OCI-LY3 (cell line): ENCODE data around the gene SIGLEC12.

Experiments
- H2AFZ ChIP-seq: fragments of 200-600, 300-600 bp; shearing (Covaris generic); 2 replicates; pipeline ENCODE4 v1.6.0; 2014; ENCODE audit warnings: antibody characterized with exemption, low read depth, low read length
- H3K27ac ChIP-seq: fragments of 200-600, 300-600 bp; sonication (generic); 2 replicates; pipeline ENCODE4 v1.5.1; 2014; ENCODE audit warnings: mild to moderate bottlenecking, low read length, moderate library complexity, mixed read lengths
- H3K27me3 ChIP-seq: fragments of 200-600, 300-600 bp; sonication (generic); 2 replicates; pipeline ENCODE4 v1.6.1; 2014; ENCODE audit warnings: low read depth, low read length, mixed read lengths
- H3K36me3 ChIP-seq: fragments of 200-600, 300-600 bp; sonication (generic); replicated peaks from 2 replicates; pipeline ENCODE3; 2014; ENCODE audit warnings: low read depth, low read length, mixed read lengths
- H3K4me1 ChIP-seq: fragments of 300-600, 200-600 bp; sonication (generic); 2 replicates; pipeline ENCODE4 v1.6.1; 2014; ENCODE audit warnings: low read length, mixed read lengths
- H3K4me2 ChIP-seq: fragments of 200-600, 300-600 bp; sonication (generic); 2 replicates; pipeline ENCODE4 v1.6.1; 2014; ENCODE audit warnings: low read length, mixed read lengths
- H3K4me3 ChIP-seq: fragments of 300-600, 200-600 bp; sonication (generic); 2 replicates; pipeline ENCODE4 v1.5.1; 2014; ENCODE audit warnings: antibody characterized with exemption, mild to moderate bottlenecking, low read length, moderate library complexity
- H3K79me2 ChIP-seq: fragments of 300-600, 200-600 bp; shearing (Covaris generic); 2 replicates; pipeline ENCODE4 v1.6.1; 2014; ENCODE audit warnings: mild to moderate bottlenecking, low read length, mixed read lengths
- H3K9ac ChIP-seq: fragments of 300-600, 200-600 bp; shearing (Covaris generic); 2 replicates; pipeline ENCODE4 v1.6.0; 2014; ENCODE audit warnings: mild to moderate bottlenecking, low read length, moderate library complexity
- H3K9me3 ChIP-seq: fragments of 200-600, 300-600 bp; shearing (Covaris generic); 2 replicates; pipeline ENCODE4 v1.6.1; 2014; ENCODE audit warnings: low read length, mixed read lengths; ENCODE audit not compliant: insufficient read depth
- H4K20me1 ChIP-seq: fragments of 200-600, 300-600 bp; sonication (generic); 2 replicates; pipeline ENCODE4 v1.6.1; 2016; ENCODE audit warnings: low read length, mixed read lengths; ENCODE audit not compliant: insufficient read depth
- CTCF ChIP-seq: fragments of 200-600, 300-600 bp; sonication (generic); IDR thresholded peaks from 2 replicates; pipeline ENCODE4 v1.5.1; 2014; ENCODE audit warnings: antibody characterized with exemption, low read length, low read depth
- EZH2phosphoT487 ChIP-seq: fragments of 200-600 bp; shearing (Covaris generic); IDR thresholded peaks from 2 replicates; pipeline ENCODE4 v1.6.1; 2018; ENCODE audit warnings: antibody characterized with exemption, mixed run types, low read depth

The SIGLEC12 gene

GRCh38 chr19:51491586-51491985, 10.0 kb downstream of the SIGLEC12 start:
- Histone ChIP-seq H3K9ac (no peak overlapping the region), H3K4me1 (no peaks in the 10 kb centered on the region), H4K20me1 (no peaks in the 10 kb centered on the region), H3K4me3 (no peak overlapping the region), H3K27ac (no peak overlapping the region), H3K79me2 (no peaks in the 10 kb centered on the region), H3K36me3 (no peaks in the 10 kb centered on the region), H3K27me3 (peaks cover 36% of the 10 kb centered on the region), H3K4me2 (no peak overlapping the region), H2AFZ (no peak overlapping the region), H3K9me3 (no peaks in the 10 kb centered on the region)
- TF ChIP-seq EZH2phosphoT487, result no peak
- TF ChIP-seq CTCF, result no peak

- H3K27me3 ChIP-seq, result peaks cover 35% of the 10 kb centered on the region
- H3K4me2 ChIP-seq, result no peak overlapping the region
- H3K9me3 ChIP-seq, result no peaks in the 10 kb centered on the region
- H3K79me2 ChIP-seq, result no peaks in the 10 kb centered on the region
- TF ChIP-seq EZH2phosphoT487, result no peak
- TF ChIP-seq CTCF, result no peak
- no peaks in the 10 kb centered on the region for H3K36me3 ChIP-seq
- no peaks in the 10 kb centered on the region for H4K20me1 ChIP-seq
- H3K9ac ChIP-seq, result no peak overlapping the region
- H3K27ac ChIP-seq, result no peak overlapping the region
- no peak overlapping the region for H3K4me3 ChIP-seq
- H2AFZ ChIP-seq, result no peak overlapping the region
- no peaks in the 10 kb centered on the region for H3K4me1 ChIP-seq
Observed at GRCh38 chr19:51490676-51491075, 10.9 kb downstream of the SIGLEC12 start.

- no peaks in the 10 kb centered on the region for H3K9me3 ChIP-seq
- H3K4me2 ChIP-seq, result no peak overlapping the region
- H3K4me3 ChIP-seq, result no peak overlapping the region
- no peaks in the 10 kb centered on the region for H3K36me3 ChIP-seq
- no peak for TF ChIP-seq CTCF
- TF ChIP-seq EZH2phosphoT487, result no peak
- H4K20me1 ChIP-seq, result no peaks in the 10 kb centered on the region
- peaks cover 37% of the 10 kb centered on the region for H3K27me3 ChIP-seq
- H3K79me2 ChIP-seq, result no peaks in the 10 kb centered on the region
- H3K27ac ChIP-seq, result no peak overlapping the region
- H3K4me1 ChIP-seq, result no peaks in the 10 kb centered on the region
- no peak overlapping the region for H2AFZ ChIP-seq
- H3K9ac ChIP-seq, result no peak overlapping the region
Observed at GRCh38 chr19:51489113-51489512, 12.5 kb downstream of the SIGLEC12 start.

- Histone ChIP-seq H3K79me2 (no peaks in the 10 kb centered on the region), H3K27ac (no peak overlapping the region), H4K20me1 (no peaks in the 10 kb centered on the region), H2AFZ (no peak overlapping the region), H3K9me3 (no peaks in the 10 kb centered on the region), H3K9ac (no peak overlapping the region), H3K4me3 (no peak overlapping the region), H3K4me2 (no peak overlapping the region), H3K4me1 (no peaks in the 10 kb centered on the region), H3K36me3 (no peaks in the 10 kb centered on the region), H3K27me3 (peaks cover 36% of the 10 kb centered on the region)
- TF ChIP-seq CTCF (no peak), EZH2phosphoT487 (no peak)
Observed at GRCh38 chr19:51488491-51488890, 13.1 kb downstream of the SIGLEC12 start.
